CD4-positive, alpha-beta T cell treated with Interferon gamma for 1 hour (primary cell): Measurements from ENCODE around the gene CSTB.
"Not testable (repeated sequence)": the region's sequence is repeated elsewhere in the genome, so short reads cannot be mapped to it uniquely, and the experiment has no call there.

ENCODE experiments used
- DNase-seq: peaks from one replicate; pipeline ENCODE4 v3.0.0-alpha.2; 2020

The CSTB gene, protein sequence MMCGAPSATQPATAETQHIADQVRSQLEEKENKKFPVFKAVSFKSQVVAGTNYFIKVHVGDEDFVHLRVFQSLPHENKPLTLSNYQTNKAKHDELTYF

GRCh38 chr21:43775795-43776430 lies at the start of gene CSTB:
Gene CSTB, minus strand, starts transcription at chr21:43776308. Its CDS starts 39 bp downstream, at chr21:43776269.
- peak; percentile 67 for DNase-seq

GRCh38 chr21:43825242-43825935 lies 49.3 kb upstream of the CSTB start:
- no peak for DNase-seq

GRCh38 chr21:43824333-43825241 lies 48.5 kb upstream of the CSTB start:
- DNase-seq, result no peak

DNA sequence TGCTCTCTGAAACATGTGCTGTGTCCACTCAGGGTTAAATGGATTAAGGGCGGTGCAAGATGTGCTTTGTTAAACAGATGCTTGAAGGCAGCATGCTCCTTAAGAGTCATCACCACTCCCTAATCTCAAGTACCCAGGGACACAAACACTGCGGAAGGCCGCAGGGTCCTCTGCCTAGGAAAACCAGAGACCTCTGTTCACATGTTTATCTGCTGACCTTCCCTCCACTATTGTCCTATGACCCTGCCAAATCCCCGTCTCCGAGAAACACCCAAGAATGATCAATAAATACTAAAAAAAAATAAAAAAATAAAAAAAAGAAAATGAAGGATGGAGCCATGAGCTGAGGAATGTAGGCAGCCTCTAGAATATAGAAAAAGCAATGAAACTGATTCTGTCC lies 46.6 kb upstream of the CSTB start:
- DNase-seq, result not testable (repeated sequence)

- DNase-seq, result not testable (repeated sequence)
Measured at GRCh38 chr21:43822166-43822565, 46.1 kb upstream of the CSTB start.

- no peak for DNase-seq
Measured at GRCh38 chr21:43820466-43820865, 44.4 kb upstream of the CSTB start.

GRCh38 chr21:43819511-43820405 lies 43.6 kb upstream of the CSTB start:
- no peak for DNase-seq

DNA sequence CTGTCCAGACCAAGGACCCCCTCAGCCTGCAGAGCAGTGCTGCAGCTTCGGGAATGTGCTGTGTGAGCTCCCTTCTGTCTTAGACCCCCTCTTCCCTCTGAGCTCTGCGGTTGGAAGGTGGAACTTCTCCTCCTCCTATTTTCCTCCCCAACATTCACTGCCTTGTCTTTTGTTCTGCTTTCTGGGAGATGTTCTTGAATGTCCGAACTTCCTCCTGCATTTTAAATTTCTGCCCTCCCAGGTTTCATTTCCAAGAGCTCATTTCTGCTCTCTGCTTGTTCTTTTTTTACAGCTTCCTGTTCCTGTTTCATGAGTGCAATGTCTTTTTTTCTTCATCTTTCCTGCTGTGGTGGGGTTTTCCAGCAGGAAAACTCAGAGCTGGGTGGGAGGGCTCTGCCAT lies 42.6 kb upstream of the CSTB start:
- DNase-seq, result no peak

DNA sequence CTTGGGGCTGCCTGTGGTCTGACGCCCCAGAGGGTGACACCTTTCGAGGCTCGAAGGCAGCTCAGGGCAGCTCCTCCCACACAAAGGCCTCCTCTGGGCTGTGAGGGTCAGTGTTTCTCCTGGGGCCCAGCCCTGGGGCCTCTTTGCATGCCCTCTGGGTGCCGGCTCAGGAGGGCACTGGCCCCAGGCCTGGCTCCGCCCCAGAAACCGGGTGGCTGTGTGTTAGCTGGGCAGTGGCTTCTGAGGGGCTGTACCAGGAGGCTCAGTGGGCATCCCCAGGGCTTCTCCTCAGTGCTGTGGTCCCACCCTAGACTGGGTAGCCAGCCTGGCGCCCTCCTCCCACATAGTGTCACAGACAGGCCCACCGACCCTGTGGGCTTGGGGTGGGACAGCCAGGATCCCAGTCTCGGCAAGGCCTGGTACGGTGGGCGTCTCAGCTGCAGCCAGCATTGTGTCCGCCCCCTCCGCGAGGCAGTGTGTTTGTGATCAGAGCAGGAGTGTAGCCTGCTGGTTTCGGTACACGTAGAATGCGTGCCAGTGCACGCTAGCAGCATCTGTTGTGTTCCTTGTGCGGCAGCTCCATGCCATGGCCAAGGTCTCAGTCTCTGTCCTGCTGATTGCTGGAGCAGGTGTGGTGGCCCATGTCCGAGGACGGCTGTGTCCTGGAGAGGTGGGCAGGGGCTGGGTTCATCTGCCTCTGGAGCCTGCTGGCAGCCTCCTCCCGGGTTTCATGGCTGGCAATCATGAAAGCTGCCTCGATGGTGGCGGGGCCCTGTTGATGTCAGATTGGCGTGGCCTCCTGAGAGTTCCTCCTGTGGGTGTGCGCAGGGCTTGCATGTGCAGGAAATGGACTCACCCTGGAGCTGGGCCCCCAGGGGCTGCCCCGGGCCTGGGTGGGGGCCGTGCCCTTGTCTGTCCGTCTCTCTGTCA lies 41.3 kb upstream of the CSTB start:
- no peak for DNase-seq

DNA sequence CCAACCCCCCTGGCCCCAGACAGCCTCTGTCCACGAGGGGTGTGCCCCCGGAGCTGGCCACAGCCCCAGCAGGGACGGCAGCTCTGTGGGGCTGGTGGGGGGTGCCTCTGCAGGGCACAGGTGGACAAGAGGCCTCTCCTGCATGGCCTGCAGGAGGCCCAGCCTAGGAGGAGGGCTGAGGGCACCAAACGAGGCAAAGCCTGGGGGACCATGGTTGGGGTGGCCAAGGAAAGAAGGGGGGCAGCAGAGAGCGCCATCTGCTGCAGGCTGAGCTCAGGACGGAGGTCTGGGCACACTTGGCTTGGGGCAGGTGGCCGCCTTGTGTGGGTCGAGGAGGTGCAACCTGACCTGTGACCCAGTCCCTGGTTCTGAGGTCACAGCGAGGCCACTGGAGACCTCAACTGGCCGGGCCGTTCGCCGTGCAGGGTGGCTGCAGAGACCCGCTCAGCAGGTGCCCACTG lies 40.5 kb upstream of the CSTB start:
- DNase-seq, result no peak

DNA sequence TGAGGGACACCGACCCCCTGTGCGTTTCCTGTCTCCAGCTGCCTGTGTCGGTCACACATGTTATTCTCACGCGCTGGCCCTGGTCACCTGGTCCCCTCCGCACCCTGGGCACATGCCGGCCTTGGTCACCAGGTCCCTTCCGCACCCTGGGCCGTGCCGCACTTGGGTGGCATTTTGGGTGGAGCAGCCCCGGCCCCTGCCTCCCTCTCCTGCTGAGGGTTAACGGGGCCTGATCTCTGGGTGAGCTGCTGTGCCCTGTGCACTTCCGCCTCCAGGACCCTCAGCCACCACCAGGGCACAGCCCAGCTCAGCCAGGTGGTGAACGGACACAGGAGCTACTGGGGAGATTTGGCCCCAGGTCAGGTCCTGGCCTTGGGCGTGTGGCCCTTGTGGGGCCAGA lies 39.9 kb upstream of the CSTB start:
- DNase-seq, result no peak

DNA sequence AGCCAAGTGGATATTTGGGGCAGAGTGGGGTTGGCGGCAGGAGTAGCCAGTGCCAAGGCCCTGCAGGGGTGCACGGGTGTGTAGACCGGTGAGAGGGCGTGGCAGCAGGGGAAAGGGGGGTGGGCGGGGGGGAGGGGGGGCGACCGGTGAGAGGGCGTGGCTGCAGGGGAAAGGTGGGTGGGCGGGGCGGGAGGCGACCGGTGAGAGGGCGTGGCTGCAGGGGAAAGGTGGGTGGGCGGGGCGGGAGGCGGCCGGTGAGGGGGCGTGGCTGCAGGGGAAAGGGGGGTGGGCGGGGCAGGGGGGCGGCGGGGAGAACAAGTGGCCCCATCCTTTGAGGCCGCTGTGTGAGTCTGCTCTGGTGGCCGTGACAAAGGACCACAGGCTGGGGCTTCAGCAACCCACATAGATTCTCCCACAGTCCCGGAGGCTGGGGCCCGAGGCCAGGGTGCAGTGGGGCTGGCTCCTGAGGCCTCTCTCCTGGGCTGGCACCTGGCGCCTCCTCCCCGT lies 39.1 kb upstream of the CSTB start:
- no peak for DNase-seq

DNA sequence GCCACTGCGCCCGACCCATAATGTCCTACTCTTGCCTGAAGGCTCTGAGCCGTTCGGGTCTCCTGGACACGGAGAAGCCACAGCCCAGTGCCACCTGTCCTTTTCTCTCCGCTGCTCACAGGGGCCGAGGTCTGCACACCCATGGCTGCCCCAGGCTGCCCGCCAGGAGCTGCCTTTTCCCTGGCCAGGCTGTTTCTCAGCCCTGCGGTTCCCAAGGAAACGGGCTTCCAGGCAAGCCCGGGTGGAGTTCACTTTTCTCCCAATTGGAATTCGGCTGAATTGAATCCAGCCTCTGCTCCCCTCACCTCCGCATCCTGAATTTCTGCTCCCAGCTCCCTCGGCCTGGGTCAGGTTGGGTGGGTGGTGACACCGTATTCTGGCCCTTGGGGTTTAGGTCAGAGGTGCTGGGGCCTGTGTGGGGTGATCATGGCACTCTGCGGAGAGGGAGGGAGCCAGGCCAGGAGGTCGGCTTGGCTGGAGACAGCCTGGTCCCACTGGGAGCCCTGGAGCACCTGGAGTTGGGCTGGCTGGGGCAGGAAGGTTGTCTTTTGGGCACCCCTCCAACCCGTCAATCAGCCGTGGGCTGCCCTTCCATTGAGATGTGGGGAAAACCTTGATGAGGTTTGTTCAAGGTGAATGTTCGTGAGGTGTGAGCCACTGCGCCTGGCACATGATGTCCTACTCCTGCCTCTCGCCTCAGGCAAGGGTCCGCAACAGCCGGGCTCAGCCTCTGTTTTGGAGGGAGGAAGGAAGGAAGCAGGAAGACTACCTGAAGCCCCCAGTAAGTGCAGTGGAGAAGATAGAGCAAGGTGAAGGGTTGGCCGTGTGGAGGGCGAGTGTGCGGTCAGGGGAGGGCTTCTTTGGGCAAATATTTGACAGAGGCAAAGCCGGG lies 38.4 kb upstream of the CSTB start:
- no peak for DNase-seq

DNA sequence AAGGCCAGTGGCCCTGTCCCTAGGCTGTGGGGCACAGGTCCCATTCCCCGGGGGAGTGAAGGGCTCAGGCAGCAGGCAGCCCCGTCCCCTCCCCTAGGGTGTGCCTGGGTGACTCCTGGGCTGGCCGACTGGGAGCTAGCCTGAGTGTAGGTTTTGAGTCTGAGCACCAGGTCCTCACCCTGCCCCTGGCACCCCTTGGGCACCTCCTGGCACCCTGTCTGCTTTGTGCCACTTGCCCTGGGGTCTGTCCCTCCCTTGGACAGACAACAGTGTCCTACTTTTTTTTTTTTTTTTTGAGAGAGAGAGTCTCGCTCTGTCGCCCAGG lies 37.5 kb upstream of the CSTB start:
- DNase-seq, result no peak

GRCh38 chr21:43812957-43813655 lies 37.0 kb upstream of the CSTB start:
- DNase-seq, result no peak

DNA sequence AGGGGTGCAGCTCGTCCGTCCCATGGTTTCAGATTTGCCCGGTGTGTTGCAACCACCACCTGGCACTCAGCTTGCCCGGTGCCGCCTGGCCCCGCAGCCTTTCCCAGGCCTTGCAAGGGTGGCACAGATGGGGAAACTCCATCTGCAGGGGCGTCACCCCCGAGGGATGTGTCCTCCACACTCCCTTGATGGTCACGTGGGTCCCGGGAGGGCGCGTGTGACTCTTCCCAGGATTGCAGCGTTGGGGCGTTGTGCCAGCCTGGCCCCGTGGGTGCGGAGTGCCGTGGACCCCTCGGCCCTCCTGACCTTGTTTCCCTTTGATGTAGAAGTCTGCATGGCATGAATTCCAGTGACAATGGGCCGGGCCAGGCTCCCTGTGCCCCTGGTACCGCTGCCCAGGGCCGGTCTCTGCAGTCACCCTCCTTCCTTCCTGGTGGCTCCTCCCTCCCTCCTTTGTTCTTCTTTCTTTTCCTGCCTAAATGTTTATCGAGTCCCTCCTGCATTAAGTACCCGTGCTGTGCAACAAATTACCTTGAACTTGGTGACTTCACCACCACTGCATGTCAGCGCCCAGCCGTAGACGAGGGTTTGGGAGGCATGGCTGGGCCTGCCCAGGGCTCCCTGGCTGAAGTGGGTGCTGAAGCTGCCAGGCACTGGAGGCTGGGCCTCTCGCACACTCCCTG lies 36.2 kb upstream of the CSTB start:
- DNase-seq, result peak; percentile 13

DNA sequence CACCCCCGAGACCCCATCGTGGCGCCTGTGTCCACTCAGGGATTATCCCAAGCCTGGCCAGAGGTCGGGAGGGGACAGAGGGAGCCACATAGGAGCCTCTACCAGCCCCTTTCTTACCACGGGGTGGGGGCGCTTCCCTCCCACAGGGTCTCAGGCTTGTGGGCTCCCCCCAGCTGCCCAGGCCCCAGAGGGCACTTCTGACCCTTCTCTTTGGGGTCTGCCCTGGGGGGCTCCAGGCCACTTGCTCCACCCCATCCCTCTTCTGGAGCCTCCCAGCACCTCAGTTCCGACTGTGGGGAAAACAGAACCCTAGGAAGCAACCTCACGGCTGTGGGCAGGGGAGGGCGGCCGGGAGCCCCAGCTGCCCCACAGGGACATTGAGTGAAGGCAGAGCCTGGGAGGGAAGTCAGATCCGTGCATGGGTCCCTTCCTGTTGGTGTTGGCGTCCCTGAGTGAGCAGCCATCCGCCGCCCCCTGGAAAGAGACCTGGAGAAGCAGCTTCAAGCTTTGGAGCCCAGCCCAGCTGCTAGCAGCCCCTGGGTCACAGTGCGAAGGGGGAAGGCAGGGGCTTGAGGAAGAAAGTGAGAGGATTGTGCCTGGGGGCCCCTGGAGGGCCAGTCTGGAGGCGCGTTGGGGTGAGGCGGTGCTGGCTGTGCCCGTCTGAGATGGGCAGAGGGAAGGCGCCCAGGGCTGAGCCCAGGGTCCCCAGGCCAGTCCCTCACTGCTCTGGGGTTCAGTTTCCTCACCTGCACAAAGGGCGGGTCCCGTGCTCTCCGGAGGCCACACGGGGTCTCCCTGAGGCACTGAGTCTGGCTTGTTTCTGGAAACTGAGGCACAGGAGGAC lies 35.4 kb upstream of the CSTB start:
- no peak for DNase-seq
